Spleen (tissue), 11 donors: Measurements from ENCODE around the gene TNFSF4. TPM values are rescaled to one million over a fixed set of nuclear protein-coding genes. Genes with fewer than 3 reads are reported as not detected.

Experiments
- DNase-seq: peaks from one replicate; pipeline ENCODE4 v3.0.0-alpha.2; 2020
- H3K27ac ChIP-seq, 8 donors: fragments of 200-600 bp; sonication (generic) in 7 of 8; 1 replicate in 4 of 8; 2 replicates in 4 of 8; pipeline versions ENCODE4 v1.5.0 to v1.8.0; 2016 to 2021; ENCODE audit warnings: inconsistent platforms in 4 of 8, mild to moderate bottlenecking in 4 of 8, moderate library complexity in 1 of 8
- H3K27me3 ChIP-seq, 7 donors: fragments of 200-600 bp; sonication (generic) in 6 of 7; replicated peaks in 1 of 7; 1 replicate in 4 of 7; 2 replicates in 3 of 7; pipeline versions ENCODE4 v1.5.0 to v1.8.0; 2016 to 2021; ENCODE audit warnings: inconsistent platforms in 3 of 7, mild to moderate bottlenecking in 1 of 7
- H3K36me3 ChIP-seq, 6 donors: fragments of 200-600 bp; sonication (generic) in 5 of 6; 1 replicate in 4 of 6; 2 replicates in 2 of 6; pipeline versions ENCODE4 v1.5.0 to v1.8.0; 2016 to 2021; ENCODE audit warnings: inconsistent platforms in 2 of 6
- H3K4me1 ChIP-seq, 6 donors: fragments of 200-600 bp; sonication (generic) in 5 of 6; 1 replicate in 3 of 6; 2 replicates in 3 of 6; pipeline versions ENCODE4 v1.5.0 to v1.8.0; 2016 to 2021; ENCODE audit warnings: inconsistent platforms in 3 of 6
- H3K4me3 ChIP-seq, 8 donors: fragments of 200-600 bp; sonication (generic) in 7 of 8; 1 replicate in 4 of 8; 2 replicates in 4 of 8; pipeline versions ENCODE4 v1.5.0 to v1.8.0; 2016 to 2021; ENCODE audit warnings: inconsistent platforms in 4 of 8, mild to moderate bottlenecking in 4 of 8, moderate library complexity in 2 of 8
- H3K9me3 ChIP-seq, 8 donors: fragments of 200-600 bp; sonication (generic) in 7 of 8; 1 replicate in 4 of 8; 2 replicates in 4 of 8; pipeline versions ENCODE4 v1.5.0 to v1.8.0; 2016 to 2021; ENCODE audit warnings: inconsistent platforms in 4 of 8
- POLR2A ChIP-seq, 3 donors: fragments of 450-650 bp; IDR thresholded peaks; one replicate each; pipeline ENCODE4 v1.5.1; 2017; ENCODE audit warnings: antibody characterized with exemption in 3 of 3, mild to moderate bottlenecking in 1 of 3
- POLR2AphosphoS5 ChIP-seq, 3 donors: sonication (generic); formaldehyde crosslinking; IDR thresholded peaks; one replicate each; pipeline ENCODE4 v1.5.1; 2017; ENCODE audit warnings: antibody characterized with exemption in 3 of 3
- WGBS, 5 donors: extraction: QIAGEN DNeasy Blood & Tissue Kit in 3 of 5; methylation state at CpG; one replicate each; pipeline versions ENCODE4 v1.1.5 to v1.1.7; 2013 to 2018; 5-methylcytosine and 5-hydroxymethylcytosine counted together
- intact Hi-C: fragments of 100-400 bp; cut with DNase I; formaldehyde crosslinking; loops from one replicate; pipeline ENCODE4 v1.15.0; 2023; ENCODE audit warnings: low total_unique reads
- polyA plus RNA-seq, 3 donors: library from polyadenylated mRNA; stranded (reverse); fragments of 200-250 nt; gene quantifications; one replicate each; pipeline ENCODE4 v1.2.1, GENCODE V29; 2013
- total RNA-seq, 7 donors: library from RNA; depleted of rRNA in 3 of 7; stranded (reverse); fragments of >200 nt in 3 of 7; fragmentation: NEBNext Ultra II Directional in 4 of 7; extraction: Animal tissue kit (Norgen Biotek cat#: 25700) in 4 of 7; gene quantifications; one replicate each; pipeline versions ENCODE4 v1.1.0 to v1.2.1, GENCODE V29; 2016 to 2021
- TF ChIP-seq, protein P1 (sequence below), 11 experiments: fragments of 200-600 bp in 7 of 11; fragments of 450-650 bp in 4 of 11; sonication (generic) in 4 of 11; IDR thresholded peaks in 8 of 11; conservative IDR thresholded peaks in 3 of 11; 1 replicate in 7 of 11; 2 replicates in 4 of 11; pipeline versions ENCODE4 v1.4.0 to v1.8.0; 2016 to 2021; ENCODE audit warnings: antibody characterized with exemption in 11 of 11, inconsistent platforms in 4 of 11, mild to moderate bottlenecking in 1 of 11
- donor health status: healthy with polysubstance abuse.
- donor health status: DM: no; HTN: no; CAD: no; lungs with moderate emphysema.
- donor health status: DM: no; HTN: no; CAD: no.
- donor health status: Bipolar disorder and iron deficiency.
- donor health status: healthy.
- donor health status: DM: no; HTN: no; CAD: no.
- donor health status: DM: yes; HTN: yes; CAD: no.

TNFSF4 gene
- total and polyA plus RNA-seq, 10 donors: 1.4 to 11.0 (median 4.8) TPM

DNA sequence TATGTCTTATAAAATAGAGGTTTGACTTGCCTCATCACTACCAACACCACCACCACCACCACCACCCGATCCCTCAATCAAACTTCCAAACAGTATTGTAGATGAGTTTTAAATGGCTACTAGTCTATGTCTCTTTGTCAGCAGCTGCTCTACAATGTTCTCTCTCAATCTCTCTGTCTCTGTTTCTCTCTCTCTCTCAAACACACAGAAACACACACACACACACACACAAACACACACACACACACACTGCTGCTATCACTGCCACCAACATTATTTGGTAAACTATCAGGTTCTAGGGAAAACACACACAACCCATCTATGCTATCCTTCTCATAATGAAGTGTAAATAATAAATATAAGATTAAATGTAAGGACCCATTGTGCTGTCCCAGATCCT is 2.4 kb downstream of the TNFSF4 start:
- 33 to 74% (median 46%) methylated on average over 1 of the region's 1 CpG for WGBS, 5 donors
- intact Hi-C loops: loop anchor here (10.0 kb wide), 1 partner anchor 460 kb away; no protein-coding TSS in a partner anchor
- TF ChIP-seq POLR2AphosphoS5 (IDR thresholded peaks at IDR 0.05) (no peak), POLR2A (IDR thresholded peaks at IDR 0.05) (no peak)
- TF ChIP-seq, protein P1, sequence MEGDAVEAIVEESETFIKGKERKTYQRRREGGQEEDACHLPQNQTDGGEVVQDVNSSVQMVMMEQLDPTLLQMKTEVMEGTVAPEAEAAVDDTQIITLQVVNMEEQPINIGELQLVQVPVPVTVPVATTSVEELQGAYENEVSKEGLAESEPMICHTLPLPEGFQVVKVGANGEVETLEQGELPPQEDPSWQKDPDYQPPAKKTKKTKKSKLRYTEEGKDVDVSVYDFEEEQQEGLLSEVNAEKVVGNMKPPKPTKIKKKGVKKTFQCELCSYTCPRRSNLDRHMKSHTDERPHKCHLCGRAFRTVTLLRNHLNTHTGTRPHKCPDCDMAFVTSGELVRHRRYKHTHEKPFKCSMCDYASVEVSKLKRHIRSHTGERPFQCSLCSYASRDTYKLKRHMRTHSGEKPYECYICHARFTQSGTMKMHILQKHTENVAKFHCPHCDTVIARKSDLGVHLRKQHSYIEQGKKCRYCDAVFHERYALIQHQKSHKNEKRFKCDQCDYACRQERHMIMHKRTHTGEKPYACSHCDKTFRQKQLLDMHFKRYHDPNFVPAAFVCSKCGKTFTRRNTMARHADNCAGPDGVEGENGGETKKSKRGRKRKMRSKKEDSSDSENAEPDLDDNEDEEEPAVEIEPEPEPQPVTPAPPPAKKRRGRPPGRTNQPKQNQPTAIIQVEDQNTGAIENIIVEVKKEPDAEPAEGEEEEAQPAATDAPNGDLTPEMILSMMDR (IDR thresholded peaks at IDR 0.05 in 8 of 11, conservative IDR thresholded peaks at IDR 0.05 in 3 of 11): no peak
- no peaks in the 10 kb centered on the region for H3K27me3 ChIP-seq
- peaks cover 17 to 73% (median 35%) of the 10 kb centered on the region in 6 donors for H3K4me1 ChIP-seq
- H3K36me3 ChIP-seq: no peaks in the 10 kb centered on the region
- H3K4me3 ChIP-seq: peak overlapping the region in 2 of 8 donors; percentile 23 to 44
- H3K9me3 ChIP-seq: no peaks in the 10 kb centered on the region
- peak overlapping the region in 5 of 8 donors; percentile 55 to 73 (median 65) for H3K27ac ChIP-seq
- DNase-seq: no peak

- Histone ChIP-seq H3K27me3 (no peaks in the 10 kb centered on the region), H3K4me3 (no peak overlapping the region), H3K36me3 (no peaks in the 10 kb centered on the region), H3K27ac (no peak overlapping the region), H3K4me1 (peaks cover 17 to 72% (median 35%) of the 10 kb centered on the region in 6 donors), H3K9me3 (no peaks in the 10 kb centered on the region)
- intact Hi-C loops: loop anchor here (10.0 kb wide), 1 partner anchor 458 kb away; no protein-coding TSS in a partner anchor
- no peak for DNase-seq
- WGBS, 5 donors: 16 to 26% (median 22%) methylated on average over 5 of the region's 5 CpGs
- TF ChIP-seq POLR2A (IDR thresholded peaks at IDR 0.05) (no peak), POLR2AphosphoS5 (IDR thresholded peaks at IDR 0.05) (no peak)
- TF ChIP-seq, protein P1 (IDR thresholded peaks at IDR 0.05 in 8 of 11, conservative IDR thresholded peaks at IDR 0.05 in 3 of 11): peak in 9 of 11 experiments; percentile 22 to 64 (median 56)
Observed at GRCh38 chr1:173202424-173203145, 4.5 kb downstream of the TNFSF4 start.

DNA sequence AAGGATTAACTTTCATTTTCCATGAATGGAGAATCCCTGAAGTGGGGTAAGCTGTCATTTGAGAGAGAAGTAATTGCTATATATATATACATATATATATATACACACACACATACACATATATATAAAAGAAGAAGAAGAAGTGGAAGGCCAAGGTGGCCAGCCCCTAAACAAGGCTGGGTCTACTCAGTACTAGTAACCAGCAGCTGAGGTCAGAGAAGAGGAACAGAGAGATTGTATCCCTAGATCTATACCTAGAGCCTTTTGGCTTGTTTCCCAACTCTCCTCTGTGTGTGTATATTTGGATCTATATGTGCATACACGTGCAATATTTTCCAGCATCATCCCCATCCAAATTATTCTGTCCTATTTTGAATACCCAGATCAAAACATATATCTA is 5.2 kb downstream of the TNFSF4 start:
- TF ChIP-seq POLR2AphosphoS5 (IDR thresholded peaks at IDR 0.05) (no peak), POLR2A (IDR thresholded peaks at IDR 0.05) (no peak)
- TF ChIP-seq, protein P1 (IDR thresholded peaks at IDR 0.05 in 8 of 11, conservative IDR thresholded peaks at IDR 0.05 in 3 of 11): no peak
- Histone ChIP-seq H3K27ac (no peak overlapping the region), H3K36me3 (no peaks in the 10 kb centered on the region), H3K9me3 (no peaks in the 10 kb centered on the region), H3K27me3 (no peaks in the 10 kb centered on the region), H3K4me3 (no peak overlapping the region), H3K4me1 (peaks cover 17 to 65% (median 30%) of the 10 kb centered on the region in 6 donors)
- no peak for DNase-seq
- 31 to 40% (median 38%) methylated on average over 1 of the region's 1 CpG for WGBS, 5 donors
- intact Hi-C loops: loop anchor here (10.0 kb wide), 1 partner anchor 457 kb away; no protein-coding TSS in a partner anchor

GRCh38 chr1:173195596-173196088 is 11.5 kb downstream of the TNFSF4 start:
- peak overlapping the region in 2 of 8 donors; percentile 7 to 12 for H3K27ac ChIP-seq
- WGBS, 5 donors: 31 to 58% (median 55%) methylated on average over 1 to 5 of the region's 5 CpGs
- H3K36me3 ChIP-seq: no peaks in the 10 kb centered on the region
- no peak overlapping the region for H3K4me3 ChIP-seq
- TF ChIP-seq, protein P1 (IDR thresholded peaks at IDR 0.05 in 8 of 11, conservative IDR thresholded peaks at IDR 0.05 in 3 of 11): no peak
- TF ChIP-seq POLR2A (IDR thresholded peaks at IDR 0.05) (no peak), POLR2AphosphoS5 (IDR thresholded peaks at IDR 0.05) (no peak)
- H3K4me1 ChIP-seq: peaks cover 2 to 26% (median 5%) of the 10 kb centered on the region in 6 donors
- no peaks in the 10 kb centered on the region for H3K9me3 ChIP-seq
- H3K27me3 ChIP-seq: no peaks in the 10 kb centered on the region
- DNase-seq: peak; percentile 71
- intact Hi-C loops: loop anchor here (5.0 kb wide), 1 partner anchor 373 kb away; no protein-coding TSS in a partner anchor
